BLaER1 treated with 17β-estradiol and CSF1 and Interleukin-3, amounts not matched to agents 10 nM and 100 nM (cell line): Measurements from ENCODE around the gene IBA57.

Experiments
- H3K27ac ChIP-seq, 11 experiments: shearing (Covaris generic); formaldehyde crosslinking; 2 replicates each; pipeline ENCODE4 v1.8.1; 2022
- H3K27me3 ChIP-seq, 11 experiments: shearing (Covaris generic); formaldehyde crosslinking; 2 replicates each; pipeline ENCODE4 v1.8.1; 2022
- H3K36me3 ChIP-seq, 11 experiments: shearing (Covaris generic); formaldehyde crosslinking; 2 replicates each; pipeline ENCODE4 v1.8.1; 2022
- H3K4me1 ChIP-seq, 10 experiments: shearing (Covaris generic); formaldehyde crosslinking; 2 replicates each; pipeline ENCODE4 v1.8.1; 2022
- H3K4me2 ChIP-seq, 11 experiments: shearing (Covaris generic); formaldehyde crosslinking; 2 replicates each; pipeline ENCODE4 v1.8.1; 2022
- H3K4me3 ChIP-seq, 10 experiments: shearing (Covaris generic); formaldehyde crosslinking; 2 replicates each; pipeline ENCODE4 v1.8.1; 2022
- H3K9ac ChIP-seq, 11 experiments: shearing (Covaris generic); formaldehyde crosslinking; 2 replicates each; pipeline ENCODE4 v1.8.1; 2022
- H3K9me3 ChIP-seq, 11 experiments: shearing (Covaris generic); formaldehyde crosslinking; replicated peaks in 1 of 11; 2 replicates each; pipeline ENCODE4 v1.8.1; 2022
- H4K20me1 ChIP-seq, 11 experiments: shearing (Covaris generic); formaldehyde crosslinking; 2 replicates each; pipeline ENCODE4 v1.8.1; 2022
- Cebpa-rat ChIP-seq, 11 experiments: shearing (Covaris generic); IDR thresholded peaks; 2 replicates each; pipeline ENCODE4 v1.8.1; 2022

Gene IBA57

DNA sequence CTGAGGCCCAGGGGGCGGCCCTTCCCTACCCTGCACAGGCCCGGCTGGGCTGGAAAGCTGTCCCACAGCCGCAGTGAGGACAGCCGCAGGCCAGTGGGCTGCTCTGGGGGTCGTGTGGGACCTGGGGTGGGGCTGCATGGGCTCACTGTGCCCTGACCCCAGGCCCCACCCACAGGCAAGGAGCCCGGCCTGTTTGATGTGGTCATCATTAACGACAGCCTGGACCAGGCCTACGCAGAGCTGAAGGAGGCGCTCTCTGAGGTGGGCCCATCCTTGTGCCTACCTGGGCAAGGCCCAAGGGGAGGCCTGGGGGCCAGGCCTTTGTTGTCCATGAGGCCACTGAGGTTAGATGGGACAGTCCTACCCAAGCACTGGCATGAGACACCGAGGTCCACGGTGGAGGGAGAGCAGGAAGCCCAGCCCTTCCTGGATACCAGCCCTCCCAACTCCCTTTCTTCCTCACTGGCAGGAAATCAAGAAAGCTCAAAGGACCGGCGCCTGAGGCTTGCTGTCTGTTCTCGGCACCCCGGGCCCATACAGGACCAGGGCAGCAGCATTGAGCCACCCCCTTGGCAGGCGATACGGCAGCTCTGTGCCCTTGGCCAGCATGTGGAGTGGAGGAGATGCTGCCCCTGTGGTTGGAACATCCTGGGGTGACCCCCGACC is 17.3 kb upstream of the IBA57 start:
- Histone ChIP-seq H4K20me1 (peaks cover 65 to 100% (median 93%) of the 10 kb centered on the region in 11 experiments), H3K36me3 (peaks cover 29 to 66% (median 53%) of the 10 kb centered on the region in 11 experiments), H3K27ac (peak overlapping the region in 10 of 11 experiments; percentile 17 to 72 (median 54); a peak in 19 of 22 replicates), H3K9me3 (no peaks in the 10 kb centered on the region), H3K4me3 (peak overlapping the region in 2 of 10 experiments; percentile 16 to 34; a peak in 4 of 20 replicates), H3K4me1 (peaks cover 67 to 95% (median 82%) of the 10 kb centered on the region in 10 experiments), H3K4me2 (peak overlapping the region; percentile 52 to 91 (median 75)), H3K27me3 (no peaks in the 10 kb centered on the region), H3K9ac (peak overlapping the region; percentile 32 to 70 (median 58); a peak in 21 of 22 replicates)
- no peak for TF ChIP-seq Cebpa-rat (IDR thresholded peaks at IDR 0.05)

DNA sequence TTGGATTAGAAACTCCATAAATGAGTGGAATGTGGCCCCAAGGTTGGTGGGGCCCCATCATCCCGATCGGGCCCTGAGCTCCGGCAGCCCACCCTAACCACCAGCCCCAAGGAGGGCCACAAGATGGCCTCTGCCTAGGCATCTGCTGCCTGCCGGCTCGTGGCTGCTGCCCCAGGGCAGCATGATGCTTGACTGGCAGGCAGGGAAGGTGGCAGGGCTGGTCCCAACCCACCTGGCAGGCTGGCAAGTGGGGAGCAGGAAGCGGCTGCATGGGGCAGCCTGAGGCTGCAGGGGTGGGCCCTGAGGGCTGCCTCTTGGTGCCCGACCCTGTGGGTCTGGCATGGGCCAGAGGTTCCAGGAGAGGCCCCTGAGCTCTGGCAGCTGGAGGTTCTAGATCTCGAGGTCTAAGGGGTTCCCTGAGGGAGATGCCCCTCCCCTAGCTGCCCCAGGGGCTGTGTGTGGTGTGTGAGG is 16.6 kb upstream of the IBA57 start:
- TF ChIP-seq Cebpa-rat (IDR thresholded peaks at IDR 0.05) = no peak

DNA sequence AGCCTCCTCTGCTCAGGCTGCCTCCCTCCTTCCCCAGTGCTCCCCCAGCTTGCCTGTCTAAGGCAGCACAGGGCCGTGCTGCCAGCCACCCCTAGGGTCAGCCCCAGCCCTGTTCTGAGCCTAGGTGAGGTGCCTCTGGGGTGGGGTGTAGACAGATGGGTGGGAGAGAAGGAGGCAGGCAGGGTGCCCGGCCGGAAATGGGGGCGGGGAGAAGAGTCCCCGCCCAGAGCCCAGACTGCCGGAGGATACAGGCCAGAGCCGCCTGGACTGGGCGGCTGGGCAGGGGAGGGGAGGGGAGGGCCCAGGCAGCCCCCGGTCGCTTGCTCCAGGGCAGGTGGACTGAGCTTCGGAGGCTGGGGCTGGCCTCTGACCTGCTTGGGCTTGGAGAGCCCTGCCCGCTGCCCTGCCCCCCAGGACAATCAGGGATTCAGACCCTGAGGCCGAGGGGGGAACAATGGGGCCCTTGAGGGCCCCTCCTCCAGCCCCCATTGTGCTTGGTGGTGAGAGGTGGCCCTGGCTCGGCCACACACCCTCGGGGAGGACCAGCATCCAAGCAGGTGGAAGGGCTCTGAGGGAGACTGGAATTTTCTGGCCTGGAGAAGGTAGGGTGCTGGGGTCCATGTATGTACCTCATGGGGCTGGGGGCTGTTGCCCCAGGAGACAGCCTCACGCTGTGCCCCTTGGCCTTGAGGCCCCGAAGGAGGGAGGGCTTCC is 16.0 kb upstream of the IBA57 start, which contains the start of gene GJC2:
GJC2 (plus strand) TSS at position 525 of the 714 bp plus-strand sequence. CDS start 7,829 bp downstream, outside the sequence.
- peaks cover 54 to 86% (median 74%) of the 10 kb centered on the region in 10 experiments for H3K4me1 ChIP-seq
- peak within 1 kb of the TSS; percentile 52 to 91 (median 75) for H3K4me2 ChIP-seq
- H3K27ac ChIP-seq = peak within 1 kb of the TSS in 10 of 11 experiments; percentile 21 to 72 (median 54); a peak in 17 of 22 replicates
- H4K20me1 ChIP-seq = peaks cover 52 to 97% (median 85%) of the 10 kb centered on the region in 11 experiments
- peak within 1 kb of the TSS in 2 of 10 experiments; percentile 34 to 38; a peak in 2 of 20 replicates for H3K4me3 ChIP-seq
- H3K9me3 ChIP-seq = no peaks in the 10 kb centered on the region
- no peak for TF ChIP-seq Cebpa-rat (IDR thresholded peaks at IDR 0.05)
- H3K36me3 ChIP-seq = peaks cover 29 to 63% (median 53%) of the 10 kb centered on the region in 11 experiments
- H3K9ac ChIP-seq = peak within 1 kb of the TSS; percentile 32 to 70 (median 58); a peak in 21 of 22 replicates
- no peaks in the 10 kb centered on the region for H3K27me3 ChIP-seq

More for the DNA sequence above, 16.6 kb upstream of the IBA57 start:
- H3K27ac ChIP-seq = peak overlapping the region in 10 of 11 experiments; percentile 17 to 72 (median 54); a peak in 16 of 22 replicates
- no peaks in the 10 kb centered on the region for H3K27me3 ChIP-seq
- H4K20me1 ChIP-seq = peaks cover 58 to 97% (median 87%) of the 10 kb centered on the region in 11 experiments
- H3K4me2 ChIP-seq = peak overlapping the region; percentile 52 to 91 (median 75)
- peak overlapping the region in 2 of 10 experiments; percentile 16 to 31; a peak in 1 of 20 replicates for H3K4me3 ChIP-seq
- peaks cover 29 to 66% (median 53%) of the 10 kb centered on the region in 11 experiments for H3K36me3 ChIP-seq
- no peaks in the 10 kb centered on the region for H3K9me3 ChIP-seq
- peak overlapping the region; percentile 32 to 70 (median 58); a peak in 20 of 22 replicates for H3K9ac ChIP-seq
- H3K4me1 ChIP-seq = peaks cover 60 to 89% (median 76%) of the 10 kb centered on the region in 10 experiments

DNA sequence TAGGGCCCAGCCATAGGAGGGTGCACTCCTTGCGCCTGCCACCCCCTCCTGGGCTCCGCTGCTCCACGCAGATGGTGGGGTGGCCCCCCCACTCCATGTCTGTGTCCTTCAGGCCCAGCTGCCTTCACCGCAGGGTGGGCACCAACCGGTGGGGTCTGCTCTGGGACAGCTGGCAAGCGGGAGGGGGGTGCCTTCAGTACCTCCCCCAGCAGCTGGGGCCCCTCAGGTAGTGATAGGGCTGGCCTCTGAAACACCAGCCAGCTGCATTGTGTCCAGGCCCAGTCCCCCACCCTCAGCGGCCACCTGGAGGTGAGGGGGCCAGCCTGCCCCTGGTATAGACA is 15.5 kb upstream of the IBA57 start:
- no peak for TF ChIP-seq Cebpa-rat (IDR thresholded peaks at IDR 0.05)
- Histone ChIP-seq H3K9ac (peak overlapping the region in 10 of 11 experiments; percentile 20 to 70 (median 54); a peak in 12 of 22 replicates), H3K4me2 (peak overlapping the region in 5 of 11 experiments; percentile 61 to 91 (median 87); a peak in 7 of 22 replicates)

DNA sequence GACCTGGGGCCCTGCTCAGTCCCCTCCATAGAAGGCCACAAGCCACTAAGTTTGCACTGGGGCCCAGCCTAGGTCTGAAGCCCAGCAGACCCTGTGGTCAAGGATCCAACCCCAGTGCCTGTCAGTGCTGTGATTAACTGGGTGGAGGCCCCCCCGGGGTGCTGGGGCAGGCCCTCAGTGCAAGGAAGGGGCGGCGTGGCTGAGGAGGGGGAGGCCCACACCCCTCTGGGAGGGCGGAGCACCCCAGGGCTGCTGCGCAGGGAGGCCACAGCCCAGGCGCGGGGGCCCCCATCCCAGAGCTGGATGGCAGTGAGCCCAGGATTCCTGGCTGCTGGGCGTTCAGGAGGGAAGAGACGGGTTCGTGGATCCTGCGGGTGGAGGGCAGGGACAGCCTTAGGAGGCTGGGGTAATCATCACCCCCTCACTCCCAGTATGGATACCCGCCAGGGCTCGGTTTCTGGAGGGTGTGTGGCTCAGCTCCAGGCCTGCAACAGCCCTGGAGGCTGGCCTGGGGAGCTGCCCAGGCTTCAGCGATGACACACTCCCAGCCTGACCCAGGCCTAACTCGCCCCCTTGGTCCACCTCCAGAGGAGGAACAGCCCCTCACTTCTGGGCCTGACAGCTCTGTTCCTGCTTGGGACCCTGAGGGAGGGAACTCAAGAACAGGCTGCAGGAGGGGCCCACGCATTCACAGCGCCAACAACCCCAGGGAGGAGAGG is 15.0 kb upstream of the IBA57 start:
- Histone ChIP-seq H3K36me3 (peaks cover 26 to 53% (median 45%) of the 10 kb centered on the region in 11 experiments), H3K27ac (peak overlapping the region in 5 of 11 experiments; percentile 54 to 72 (median 61); a peak in 6 of 22 replicates), H3K4me3 (no peak overlapping the region), H4K20me1 (peaks cover 42 to 97% (median 81%) of the 10 kb centered on the region in 11 experiments), H3K4me1 (peaks cover 56 to 86% (median 74%) of the 10 kb centered on the region in 10 experiments), H3K9ac (peak overlapping the region in 8 of 11 experiments; percentile 34 to 70 (median 54); a peak in 12 of 22 replicates), H3K27me3 (no peaks in the 10 kb centered on the region), H3K4me2 (peak overlapping the region in 2 of 11 experiments; percentile 68 to 87; a peak in 4 of 22 replicates), H3K9me3 (no peaks in the 10 kb centered on the region)
- TF ChIP-seq Cebpa-rat (IDR thresholded peaks at IDR 0.05) = no peak

More for the DNA sequence above, 15.5 kb upstream of the IBA57 start:
- Histone ChIP-seq H3K4me3 (0 out of 20 replicates have a peak overlapping the region, but pooled peaks of 1 of the 10 experiments have one; percentile 31), H3K27me3 (no peaks in the 10 kb centered on the region), H3K36me3 (peaks cover 29 to 58% (median 50%) of the 10 kb centered on the region in 11 experiments), H3K4me1 (peaks cover 52 to 86% (median 74%) of the 10 kb centered on the region in 10 experiments), H4K20me1 (peaks cover 47 to 97% (median 81%) of the 10 kb centered on the region in 11 experiments), H3K9me3 (no peaks in the 10 kb centered on the region), H3K27ac (peak overlapping the region in 6 of 11 experiments; percentile 30 to 72 (median 59); a peak in 8 of 22 replicates)

DNA sequence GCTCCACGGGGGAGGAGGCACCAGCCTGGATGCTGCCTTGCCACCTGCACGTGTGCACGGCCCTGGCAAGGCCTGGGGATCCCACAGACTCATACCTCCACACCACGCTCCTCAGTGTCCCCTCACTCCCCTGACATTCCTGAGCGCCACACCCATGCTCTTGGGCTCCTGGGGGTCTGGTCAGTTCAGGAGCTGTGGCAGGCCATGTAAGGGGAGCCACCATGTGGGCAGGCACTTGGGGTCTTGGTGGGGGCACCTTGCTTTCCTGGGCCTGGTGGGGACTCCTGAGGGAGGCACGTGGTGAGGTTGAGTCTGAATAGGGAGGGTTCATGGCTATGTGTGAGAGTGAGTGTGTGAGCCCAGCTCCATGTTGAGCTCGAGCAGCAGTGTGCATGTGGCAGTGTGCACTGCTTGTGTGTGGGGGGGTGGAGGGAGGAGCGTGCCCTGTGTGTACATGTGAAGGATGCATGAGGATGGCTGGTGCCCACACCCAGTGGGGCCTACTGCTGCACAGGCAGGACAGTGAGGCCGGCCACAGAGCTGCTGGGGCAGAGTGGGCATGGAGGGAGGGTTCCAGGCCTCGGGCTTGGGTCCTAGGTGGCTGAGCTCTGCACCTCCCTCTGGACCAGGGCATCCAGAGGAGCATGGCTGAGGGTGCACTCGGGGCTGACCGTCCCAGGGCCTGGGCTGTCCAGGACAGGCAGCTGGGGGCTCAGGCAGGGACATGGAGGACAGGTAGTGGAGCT is 14.3 kb upstream of the IBA57 start:
- Histone ChIP-seq H3K9ac (peak overlapping the region in 8 of 11 experiments; percentile 1 to 68 (median 32); a peak in 8 of 22 replicates), H3K9me3 (no peaks in the 10 kb centered on the region), H3K36me3 (peaks cover 19 to 46% (median 37%) of the 10 kb centered on the region in 11 experiments; a peak in 21 of 22 replicates), H4K20me1 (peaks cover 34 to 97% (median 74%) of the 10 kb centered on the region in 11 experiments), H3K27me3 (no peaks in the 10 kb centered on the region), H3K4me1 (peaks cover 54 to 87% (median 77%) of the 10 kb centered on the region in 10 experiments), H3K4me3 (no peak overlapping the region), H3K27ac (peak overlapping the region in 1 of 11 experiments; percentile 22; a peak in 1 of 22 replicates), H3K4me2 (no peak overlapping the region; a peak in 1 of 22 replicates)
- no peak for TF ChIP-seq Cebpa-rat (IDR thresholded peaks at IDR 0.05)
